Osteoblast (primary cell): Measurements from ENCODE around the gene LTBP1. TPM values are rescaled to one million over a fixed set of nuclear protein-coding genes. Genes with fewer than 3 reads are reported as not detected.

Experiments used
- DNase-seq: peaks from one replicate; pipeline ENCODE4 v3.0.0; 2011; ENCODE audit warnings: low spot score, mixed read lengths; ENCODE audit not compliant: insufficient read length; ENCODE audit errors: missing footprints
- H2AFZ ChIP-seq: 2 replicates; pipeline ENCODE4 v1.6.0; 2011; ENCODE audit warnings: mild to moderate bottlenecking, low read length
- H3K27ac ChIP-seq: 2 replicates; pipeline ENCODE4 v1.5.1; 2011; ENCODE audit warnings: mild to moderate bottlenecking, low read depth, low read length, moderate library complexity
- H3K27me3 ChIP-seq: 2 replicates; pipeline ENCODE4 v1.6.0; 2012; ENCODE audit warnings: mild to moderate bottlenecking, control low read depth, inconsistent platforms, low read length, moderate library complexity; ENCODE audit not compliant: insufficient read depth
- H3K36me3 ChIP-seq: 2 replicates; pipeline ENCODE4 v1.5.1; 2011; ENCODE audit warnings: mild to moderate bottlenecking, low read length, control low read depth, moderate library complexity; ENCODE audit not compliant: insufficient read depth
- H3K4me1 ChIP-seq: 2 replicates; pipeline ENCODE4 v1.5.1; 2011; ENCODE audit warnings: mild to moderate bottlenecking, low read length, control low read depth, moderate library complexity; ENCODE audit not compliant: insufficient read depth
- H3K4me2 ChIP-seq: 2 replicates; pipeline ENCODE4 v1.6.0; 2011; ENCODE audit warnings: mild to moderate bottlenecking, low read length; ENCODE audit not compliant: insufficient read depth
- H3K4me3 ChIP-seq: fragments of 200-600 bp; sonication (generic); 3 replicates; pipeline ENCODE4 v1.5.1; 2012; ENCODE audit warnings: mild to moderate bottlenecking, low read length, inconsistent platforms; ENCODE audit not compliant: insufficient read depth
- H3K79me2 ChIP-seq: 2 replicates; pipeline ENCODE4 v1.6.0; 2012; ENCODE audit warnings: mild to moderate bottlenecking, low read length, control low read depth, inconsistent platforms; ENCODE audit not compliant: insufficient read depth
- H3K9me3 ChIP-seq: 2 replicates; pipeline ENCODE4 v1.5.1; 2011; ENCODE audit warnings: low read depth, low read length, control low read depth
- H4K20me1 ChIP-seq: 2 replicates; pipeline ENCODE4 v1.6.0; 2012; ENCODE audit warnings: mild to moderate bottlenecking, low read length, control low read depth; ENCODE audit not compliant: insufficient read depth
- CTCF ChIP-seq: IDR thresholded peaks from 2 replicates; pipeline ENCODE4 v1.5.1; 2011; ENCODE audit warnings: mild to moderate bottlenecking, low read depth, low read length, moderate library complexity; ENCODE audit errors: extremely low read depth
- total RNA-seq: library from RNA; depleted of rRNA; stranded (reverse); fragments of >200 nt; gene quantifications from 2 replicates; pipeline ENCODE4 v1.2.3, GENCODE V29; 2012

Gene LTBP1
- total RNA-seq, 1 donor: 224 TPM

- H3K27ac ChIP-seq: no peak overlapping the region
Measured at GRCh38 chr2:33204945-33205344, 258.2 kb downstream of the LTBP1 start.

DNA sequence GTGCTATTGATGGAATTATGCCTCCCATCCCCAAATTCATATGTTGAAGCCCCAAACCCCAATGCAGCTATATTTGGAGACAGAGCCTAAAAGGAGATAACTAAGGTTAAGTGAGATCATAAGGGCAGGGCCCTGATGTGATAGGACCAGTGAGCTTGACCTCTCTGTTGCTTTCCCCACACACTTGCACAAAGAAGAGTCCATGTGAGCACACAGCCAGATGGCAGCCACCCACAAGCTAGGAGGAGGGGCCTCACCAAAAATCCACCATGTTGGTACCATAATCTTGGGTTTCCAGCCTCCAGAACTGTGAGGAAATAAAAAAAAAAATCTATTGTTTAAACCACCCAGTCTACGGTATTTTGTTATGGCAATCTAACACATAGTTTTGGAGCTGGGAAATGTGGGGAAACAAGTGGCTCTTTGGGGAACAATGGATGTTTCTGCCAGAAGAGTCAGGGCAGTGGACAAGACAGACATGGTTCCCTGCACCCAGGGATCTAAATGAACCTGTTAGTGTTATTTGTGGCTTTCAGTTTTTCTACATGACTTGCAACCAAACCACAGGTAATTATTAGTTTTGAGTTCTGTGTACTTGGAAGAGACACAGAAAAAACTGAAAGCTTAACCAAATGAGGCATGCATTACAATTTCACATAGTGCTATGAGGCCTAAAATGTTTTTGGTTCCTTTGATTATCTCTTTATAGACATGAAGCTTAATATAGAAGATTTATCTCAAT, 259.1 kb downstream of the LTBP1 start:
- H3K27me3 ChIP-seq: no peaks in the 10 kb centered on the region

More at GRCh38 chr2:33204945-33205344, 258.2 kb downstream of the LTBP1 start:
- Histone ChIP-seq H3K36me3 (no peaks in the 10 kb centered on the region), H3K4me3 (no peak overlapping the region), H4K20me1 (no peaks in the 10 kb centered on the region), H3K9me3 (no peaks in the 10 kb centered on the region), H3K27me3 (no peaks in the 10 kb centered on the region), H2AFZ (no peak overlapping the region), H3K4me2 (no peak overlapping the region), H3K4me1 (peaks cover 24% of the 10 kb centered on the region), H3K79me2 (peaks cover 9% of the 10 kb centered on the region)
- no peak for TF ChIP-seq CTCF
- DNase-seq: no peak

GRCh38 chr2:33207151-33207740, 260.5 kb downstream of the LTBP1 start:
- Histone ChIP-seq H4K20me1 (no peaks in the 10 kb centered on the region), H3K36me3 (no peaks in the 10 kb centered on the region), H2AFZ (no peak overlapping the region), H3K4me1 (peaks cover 41% of the 10 kb centered on the region), H3K27ac (peak overlapping the region; percentile 51), H3K4me3 (no peak overlapping the region), H3K9me3 (no peaks in the 10 kb centered on the region), H3K79me2 (peaks cover 9% of the 10 kb centered on the region), H3K27me3 (no peaks in the 10 kb centered on the region), H3K4me2 (no peak overlapping the region)
- DNase-seq: no peak
- no peak for TF ChIP-seq CTCF

More for the DNA sequence above, 259.1 kb downstream of the LTBP1 start:
- Histone ChIP-seq H3K9me3 (no peaks in the 10 kb centered on the region), H3K4me3 (no peak overlapping the region), H4K20me1 (no peaks in the 10 kb centered on the region), H3K79me2 (peaks cover 9% of the 10 kb centered on the region), H3K4me1 (peaks cover 32% of the 10 kb centered on the region), H3K27ac (no peak overlapping the region), H3K4me2 (no peak overlapping the region), H3K36me3 (no peaks in the 10 kb centered on the region), H2AFZ (no peak overlapping the region)
- DNase-seq: no peak
- TF ChIP-seq CTCF: no peak

DNA sequence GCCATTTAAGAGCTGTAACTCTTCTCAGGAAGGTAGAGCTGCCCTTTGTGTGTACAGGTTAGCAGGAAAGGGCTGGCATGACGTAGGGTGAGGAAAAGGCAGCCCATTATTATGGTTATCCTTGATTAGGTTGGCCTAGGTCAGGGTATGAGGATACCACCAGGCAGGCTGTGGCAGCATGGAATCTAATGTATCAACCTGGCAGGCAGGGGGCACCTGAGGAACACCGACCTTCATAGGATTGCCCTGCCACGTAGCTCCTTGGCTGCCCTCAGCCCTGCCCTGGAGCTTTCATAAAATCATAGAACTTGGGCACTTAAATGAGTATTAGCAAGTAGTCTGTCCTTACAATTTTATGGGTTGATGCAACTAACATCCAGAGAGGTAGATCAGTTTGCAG, 261.6 kb downstream of the LTBP1 start:
- Histone ChIP-seq H3K4me1 (peaks cover 52% of the 10 kb centered on the region), H3K27ac (no peak overlapping the region), H3K36me3 (no peaks in the 10 kb centered on the region), H3K9me3 (no peaks in the 10 kb centered on the region), H3K4me3 (no peak overlapping the region), H2AFZ (no peak overlapping the region), H3K27me3 (no peaks in the 10 kb centered on the region), H4K20me1 (no peaks in the 10 kb centered on the region), H3K79me2 (peaks cover 7% of the 10 kb centered on the region), H3K4me2 (no peak overlapping the region)
- no peak for TF ChIP-seq CTCF
- DNase-seq: no peak
